Suppressor macrophage treated with lipopolysaccharide for 1 hour (primary cell): Measurements from ENCODE around the gene KLF5.
"Not testable (repeated sequence)": the region's sequence is repeated elsewhere in the genome, so short reads cannot be mapped to it uniquely, and the experiment has no call there.

ENCODE experiments used
- DNase-seq, 3 donors: peaks; one replicate each; pipeline ENCODE4 v3.0.0-alpha.2; 2020 to 2022

KLF5 gene

DNA sequence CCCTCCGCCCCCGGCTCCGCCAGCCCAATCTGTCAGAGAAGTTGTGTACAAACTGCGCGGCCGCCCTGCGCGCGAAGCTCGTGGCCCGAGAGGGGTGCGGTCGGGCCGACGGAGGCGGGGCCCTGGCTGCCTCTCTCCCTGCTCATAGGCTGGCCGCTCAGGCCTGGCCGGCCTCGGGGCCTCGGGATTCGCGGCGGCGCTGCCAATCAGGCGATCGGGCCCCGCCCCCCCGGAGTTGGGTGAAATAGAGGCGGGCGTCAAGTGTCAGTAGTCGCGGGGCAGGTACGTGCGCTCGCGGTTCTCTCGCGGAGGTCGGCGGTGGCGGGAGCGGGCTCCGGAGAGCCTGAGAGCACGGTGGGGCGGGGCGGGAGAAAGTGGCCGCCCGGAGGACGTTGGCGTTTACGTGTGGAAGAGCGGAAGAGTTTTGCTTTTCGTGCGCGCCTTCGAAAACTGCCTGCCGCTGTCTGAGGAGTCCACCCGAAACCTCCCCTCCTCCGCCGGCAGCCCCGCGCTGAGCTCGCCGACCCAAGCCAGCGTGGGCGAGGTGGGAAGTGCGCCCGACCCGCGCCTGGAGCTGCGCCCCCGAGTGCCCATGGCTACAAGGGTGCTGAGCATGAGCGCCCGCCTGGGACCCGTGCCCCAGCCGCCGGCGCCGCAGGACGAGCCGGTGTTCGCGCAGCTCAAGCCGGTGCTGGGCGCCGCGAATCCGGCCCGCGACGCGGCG, at the start of gene KLF5:
TSS of gene KLF5 (plus strand) at position 270 of the 724 bp plus-strand sequence. CDS start at position 593, 323 bp downstream.
- peak; percentile 93 to 98 (median 97) for DNase-seq

DNA sequence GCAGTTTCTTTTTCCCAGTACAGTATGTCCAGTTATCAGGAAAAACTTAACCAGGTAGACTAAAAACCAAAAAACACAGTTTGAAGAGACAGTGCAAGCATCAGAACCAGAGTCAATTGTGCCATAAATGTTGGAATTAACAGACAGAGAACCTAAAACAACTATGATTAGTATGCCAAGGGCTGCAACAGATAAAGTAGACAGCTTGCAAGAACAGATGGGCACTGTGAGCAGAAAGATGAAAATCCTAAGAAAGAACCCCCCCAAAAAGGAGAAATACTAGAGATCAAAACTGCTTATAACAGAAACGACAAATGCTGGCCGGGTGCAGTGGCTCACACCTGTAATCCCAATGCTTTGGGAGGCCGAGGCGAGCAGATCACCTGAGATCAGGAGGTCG, 47.1 kb upstream of the KLF5 start:
- no peak for DNase-seq

DNA sequence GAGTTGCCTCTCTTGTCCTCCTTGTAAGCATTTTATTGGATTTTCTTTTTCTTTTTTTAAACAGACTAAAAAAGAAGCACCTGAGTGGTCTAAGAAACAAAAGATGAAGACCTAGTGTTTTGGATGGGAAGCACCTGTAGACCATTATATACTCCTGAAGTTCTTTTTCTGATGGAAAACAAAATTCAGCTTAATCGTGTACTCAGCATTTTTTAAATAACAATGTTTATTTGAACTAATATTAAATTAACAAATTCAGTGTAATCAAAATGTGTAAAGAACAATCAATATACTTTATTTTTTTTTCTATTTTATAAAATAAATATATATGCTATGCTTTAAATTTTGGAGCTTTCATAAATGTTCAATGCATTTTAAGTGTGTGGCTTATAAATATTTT, 43.0 kb upstream of the KLF5 start:
- no peak for DNase-seq

DNA sequence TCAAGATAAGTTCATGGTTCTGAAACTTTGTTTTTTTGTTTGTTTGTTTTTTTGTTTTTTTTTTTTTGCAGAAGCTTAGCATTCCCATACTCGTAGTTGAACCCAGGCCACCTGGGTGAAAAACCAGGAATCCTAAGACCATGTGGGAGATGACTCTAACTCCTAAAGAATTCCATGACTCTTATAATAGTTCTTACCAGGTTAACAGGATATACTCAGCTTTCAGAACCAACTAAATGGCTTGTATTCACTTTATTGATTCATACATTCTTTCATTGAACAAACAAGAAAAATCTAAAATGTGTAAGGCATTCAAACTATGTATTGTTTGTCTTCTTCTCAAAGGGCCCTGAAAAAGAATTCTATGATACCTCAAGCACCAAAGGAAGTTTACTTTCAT, 40.5 kb upstream of the KLF5 start:
- DNase-seq, result no peak

DNA sequence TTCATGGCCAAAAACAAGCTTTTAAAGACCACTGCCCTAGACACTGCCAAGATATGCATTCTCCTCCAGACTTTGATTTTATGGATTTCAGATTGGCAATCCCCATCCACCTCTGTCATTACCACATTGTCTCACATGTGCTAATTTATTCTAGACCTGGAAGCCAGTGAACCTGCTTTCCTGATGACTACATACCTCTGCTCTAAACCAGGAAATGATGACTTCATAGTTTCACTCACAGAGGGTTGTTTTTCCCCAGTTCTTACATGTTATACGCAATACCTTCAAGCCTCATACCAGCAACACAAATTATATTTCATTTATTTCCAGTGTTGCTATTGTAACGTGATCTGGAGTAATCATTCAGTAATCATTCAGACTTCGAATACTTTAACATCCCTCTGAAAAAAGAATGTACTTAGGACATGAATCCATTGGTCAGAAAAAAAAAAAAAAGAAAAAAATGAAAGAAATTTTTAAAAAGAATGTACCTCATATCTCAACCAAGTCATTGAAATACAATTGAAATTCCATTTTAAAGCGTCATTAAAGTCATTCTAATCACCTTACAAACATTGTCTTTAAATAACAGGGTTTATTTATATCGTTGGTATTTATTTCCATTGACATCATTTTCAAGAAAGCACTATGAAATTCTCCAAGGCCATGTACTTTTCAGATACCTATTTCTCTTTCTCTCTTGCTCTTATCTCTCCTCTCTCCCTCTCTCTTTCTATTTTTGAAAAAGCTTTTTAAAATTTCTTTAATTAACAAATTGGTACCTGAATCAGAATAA, 33.4 kb upstream of the KLF5 start:
- no peak for DNase-seq

DNA sequence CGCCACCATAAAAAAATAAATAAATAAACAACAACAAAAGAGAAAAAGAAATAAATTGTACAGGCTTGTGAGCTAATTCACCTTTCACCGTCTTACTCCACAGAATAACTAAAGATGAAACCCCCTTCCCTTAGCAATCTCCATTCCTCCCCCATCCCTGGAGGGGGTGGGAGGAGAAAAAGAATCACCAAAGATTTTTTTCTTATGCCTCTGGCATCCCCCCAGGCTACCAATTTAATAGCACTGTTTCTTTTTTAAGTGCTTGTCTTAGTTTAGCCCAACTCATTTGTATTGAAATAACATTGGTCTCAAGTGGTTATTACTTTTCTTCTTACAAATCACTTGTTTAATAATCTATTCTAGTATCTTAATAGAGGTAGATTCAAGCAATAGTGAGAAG, 23.9 kb upstream of the KLF5 start:
- no peak for DNase-seq

DNA sequence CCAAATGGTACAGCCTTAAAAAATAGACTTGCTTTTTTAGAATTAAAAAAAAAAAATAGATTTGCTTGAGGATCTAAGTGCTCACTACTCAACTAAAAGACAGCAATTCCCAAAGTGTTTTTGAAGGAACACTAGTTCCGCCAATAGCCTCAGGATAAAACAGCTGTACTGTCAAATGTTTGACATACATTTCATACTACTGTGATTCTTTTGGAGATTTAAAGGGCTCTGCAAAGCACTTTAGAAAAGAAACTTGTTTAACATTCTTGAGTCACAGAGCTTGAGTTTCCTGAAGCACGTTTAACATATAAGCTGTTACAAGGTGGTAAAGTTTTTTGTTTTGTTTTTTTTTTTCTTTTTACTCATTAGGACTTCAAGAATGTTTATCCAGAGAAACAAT, 23.1 kb upstream of the KLF5 start:
- no peak for DNase-seq

DNA sequence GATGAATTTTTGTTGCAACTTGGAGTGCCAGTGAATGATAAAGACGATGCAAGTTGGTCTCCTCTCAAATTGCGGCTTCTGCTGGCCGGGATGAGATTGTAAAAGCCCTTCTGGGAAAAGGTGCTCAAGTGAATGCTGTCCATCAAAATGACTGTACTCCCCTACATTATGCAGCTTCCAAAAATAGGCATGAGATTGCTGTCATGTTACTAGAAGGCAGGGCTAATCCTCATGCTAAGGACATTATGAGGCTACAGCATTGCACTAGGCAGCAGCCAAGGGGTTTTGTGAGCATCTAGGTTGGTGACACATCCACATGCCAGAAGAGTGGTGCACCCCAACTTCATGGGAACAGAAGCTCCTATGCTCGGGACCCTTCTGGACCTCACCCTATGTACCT, 22.2 kb upstream of the KLF5 start:
- no peak for DNase-seq

DNA sequence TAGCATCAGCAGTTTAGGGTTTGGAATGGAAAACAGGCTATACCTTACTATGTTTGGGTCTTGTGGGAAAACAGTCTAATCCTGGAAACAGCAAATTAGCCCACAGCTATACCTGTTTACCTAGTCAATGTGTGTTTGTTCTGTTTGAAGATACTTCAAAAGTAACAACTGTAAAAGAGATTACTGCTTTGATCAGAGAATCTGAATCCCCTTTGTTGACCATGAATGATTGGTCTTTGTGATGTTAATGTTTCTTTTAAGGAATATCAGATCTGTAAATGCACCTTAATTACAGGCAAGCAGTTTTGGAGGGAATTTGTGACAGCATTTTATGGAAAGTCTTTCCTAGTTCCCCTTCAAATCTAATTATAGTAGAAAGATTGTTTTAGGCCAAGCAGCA, 20.7 kb upstream of the KLF5 start:
- DNase-seq, result no peak

DNA sequence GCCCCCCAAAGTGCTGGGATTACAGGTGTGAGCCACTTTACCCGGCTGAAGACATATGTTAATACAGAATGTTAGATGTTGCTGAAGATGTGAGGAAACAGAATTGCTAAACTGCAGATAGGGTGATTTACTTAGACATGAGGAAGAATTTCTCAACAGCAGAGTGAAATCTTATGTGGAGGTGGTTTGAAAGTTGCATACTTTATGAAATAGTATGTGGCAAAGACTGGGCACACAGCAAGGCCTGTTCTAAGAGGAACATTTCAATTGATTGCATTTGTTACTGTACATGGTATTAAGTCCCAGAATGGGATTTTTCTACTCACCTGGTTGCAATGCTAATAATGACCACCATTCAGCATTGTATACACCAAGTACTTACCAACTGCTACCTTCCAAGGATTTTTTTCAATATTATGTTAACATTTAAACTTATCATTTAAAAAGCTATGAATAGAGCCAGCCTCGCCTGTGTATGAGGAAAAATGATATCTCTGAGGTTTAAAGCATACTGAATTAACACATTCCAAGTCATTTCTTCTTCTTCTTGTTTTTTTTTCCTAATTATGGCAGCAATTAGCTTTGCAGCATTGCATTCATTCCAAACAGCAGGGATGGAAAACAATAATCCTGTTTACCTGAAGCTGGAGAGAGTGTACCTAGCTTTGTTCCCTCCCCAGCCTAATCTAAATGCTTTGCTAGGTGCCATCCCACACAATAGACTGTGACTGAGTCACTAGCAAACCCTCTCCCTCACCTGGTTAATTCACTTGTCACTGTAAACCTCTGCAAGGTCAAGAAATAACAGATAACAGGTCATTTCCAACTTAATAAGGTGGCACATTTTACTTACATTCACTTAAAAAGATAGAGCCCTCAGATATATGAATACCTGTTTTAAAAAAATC, 19.4 kb upstream of the KLF5 start:
- DNase-seq, result peak in 2 of 3 donors; percentile 5 to 41

DNA sequence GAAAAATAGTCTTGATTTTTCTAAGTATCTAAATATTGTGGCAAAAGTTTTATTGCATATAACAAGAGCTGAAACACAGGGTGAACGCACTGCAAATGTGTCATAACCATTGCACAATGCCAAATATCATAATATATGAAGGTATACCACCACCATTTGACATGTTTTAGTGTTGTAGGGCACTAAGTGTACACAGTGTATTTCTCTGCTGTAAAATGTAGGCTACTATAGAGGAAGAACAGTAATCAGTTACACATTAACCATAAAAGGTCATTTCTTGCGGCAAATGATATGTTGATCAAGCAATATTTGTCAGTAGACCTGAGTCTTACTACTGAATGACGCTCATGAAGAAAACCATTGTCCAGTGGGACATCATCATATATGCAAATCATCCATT, 18.3 kb upstream of the KLF5 start:
- no peak for DNase-seq

DNA sequence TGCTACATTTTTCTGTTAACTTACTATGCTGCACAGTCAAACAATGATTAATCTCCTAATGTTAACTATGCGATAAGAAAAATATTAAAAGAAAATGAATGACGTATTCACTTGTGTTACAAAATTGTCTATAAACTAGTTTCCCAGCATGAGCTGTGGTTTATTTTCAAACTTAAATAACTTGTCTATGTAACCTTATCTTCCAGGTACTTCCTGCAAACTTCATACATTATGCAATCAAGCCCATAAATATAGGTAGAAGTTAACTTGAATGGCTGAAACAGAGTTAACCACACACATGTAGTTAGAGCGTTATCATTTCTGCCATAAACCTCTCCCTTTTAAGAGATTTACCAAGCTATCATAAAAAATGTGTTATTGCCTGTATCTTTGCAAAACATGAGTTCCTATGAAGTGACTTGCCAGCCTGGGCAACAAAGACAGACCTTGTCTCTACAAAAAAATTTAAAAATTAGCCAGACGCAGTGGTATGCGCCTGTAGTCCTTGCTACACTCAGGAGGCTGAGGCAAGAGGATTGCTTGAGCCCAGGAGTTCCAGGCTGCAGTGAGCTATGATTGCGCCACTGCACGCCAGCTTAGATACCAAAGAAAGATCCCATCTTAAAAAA, 17.7 kb upstream of the KLF5 start:
- DNase-seq, result no peak

DNA sequence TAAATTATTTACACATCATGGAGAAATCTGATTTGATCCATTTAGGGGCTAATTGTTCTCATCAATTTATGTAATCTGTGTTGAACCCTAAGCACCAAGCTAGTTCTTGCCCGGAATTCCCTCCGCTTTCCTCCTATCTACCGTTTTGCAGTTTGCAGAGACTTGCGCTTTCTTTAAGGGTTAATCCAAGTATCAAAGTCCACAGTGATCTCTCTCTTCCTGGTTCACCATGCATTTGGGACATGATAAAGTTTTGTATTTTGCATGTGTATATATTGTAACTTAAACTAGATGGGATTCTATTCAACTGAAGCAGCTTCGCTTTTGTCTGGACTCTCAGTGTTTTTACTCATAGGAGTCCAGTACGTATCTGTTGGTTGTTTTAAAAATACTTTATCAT, 13.8 kb upstream of the KLF5 start:
- DNase-seq, result no peak

DNA sequence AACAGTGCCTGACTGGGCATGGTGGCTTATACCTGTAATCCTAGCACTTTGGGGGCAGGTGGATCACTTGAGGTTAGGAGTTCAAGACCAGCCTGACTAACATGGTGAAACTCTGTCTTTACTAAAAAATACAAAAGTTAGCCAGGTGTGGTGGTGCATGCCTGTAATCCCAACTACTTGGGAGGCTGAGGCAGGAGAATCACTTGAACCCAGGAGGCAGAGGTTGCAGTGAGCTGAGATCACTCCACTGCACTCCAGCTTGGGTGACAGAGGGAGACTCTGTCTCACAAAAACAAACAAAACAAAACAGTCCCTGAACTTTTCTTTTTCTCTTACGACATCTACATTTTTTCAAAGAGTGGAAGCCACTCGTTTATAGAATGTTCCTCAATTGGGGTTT, 10.2 kb upstream of the KLF5 start:
- DNase-seq, result not testable (repeated sequence)

DNA sequence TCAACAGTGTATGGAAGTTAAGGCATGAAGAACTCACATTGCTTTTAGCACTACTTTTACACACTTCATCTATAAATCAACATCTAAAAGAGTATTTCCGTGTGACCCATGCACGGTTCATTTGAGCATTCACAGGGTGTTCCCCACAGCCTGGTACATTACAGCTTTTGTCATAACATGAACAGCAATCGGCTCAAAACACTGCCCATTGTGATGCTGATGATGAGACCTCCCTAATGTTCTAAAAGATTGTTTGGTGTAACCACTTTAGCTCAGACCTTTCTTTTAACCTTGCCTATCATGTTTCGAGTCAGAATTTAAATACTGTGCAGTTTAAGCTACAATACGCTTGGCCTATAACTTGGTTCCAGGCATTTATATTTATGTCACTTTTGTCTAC, 4.1 kb upstream of the KLF5 start:
- no peak for DNase-seq

DNA sequence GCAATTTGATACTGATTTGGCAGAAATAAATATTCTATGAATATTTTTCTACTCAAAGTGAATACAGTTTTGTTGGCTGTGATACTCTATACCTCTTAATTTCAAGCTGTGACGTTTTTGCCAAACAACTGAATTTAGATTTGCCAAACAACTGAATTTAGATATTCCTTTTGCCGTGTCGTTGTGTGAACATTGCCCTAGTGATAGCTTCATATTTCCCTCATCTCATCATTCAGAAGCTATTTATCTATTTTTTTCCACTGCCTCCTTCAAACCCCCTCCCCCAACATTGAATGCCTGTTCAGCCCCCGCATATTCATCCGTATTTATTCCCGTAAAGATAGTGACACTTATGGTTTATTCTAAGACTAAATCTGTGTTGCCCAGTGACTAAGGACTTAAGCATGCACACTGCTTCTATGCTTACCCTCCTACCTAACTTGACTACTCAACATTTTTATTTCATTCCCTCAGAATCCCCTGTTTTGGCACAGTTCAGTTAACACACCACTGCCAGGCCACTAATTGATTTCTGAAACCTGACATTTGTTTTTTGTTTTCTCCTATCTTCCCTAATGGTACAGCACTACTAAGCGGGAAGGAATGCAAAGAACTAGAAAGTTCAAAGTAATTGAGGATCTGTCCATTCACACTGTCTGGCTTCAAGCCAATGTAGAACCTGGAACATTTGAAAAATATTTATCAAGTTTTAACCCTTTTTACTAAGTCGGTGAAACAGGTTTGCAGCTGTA, 2.8 kb upstream of the KLF5 start:
- DNase-seq, result no peak

DNA sequence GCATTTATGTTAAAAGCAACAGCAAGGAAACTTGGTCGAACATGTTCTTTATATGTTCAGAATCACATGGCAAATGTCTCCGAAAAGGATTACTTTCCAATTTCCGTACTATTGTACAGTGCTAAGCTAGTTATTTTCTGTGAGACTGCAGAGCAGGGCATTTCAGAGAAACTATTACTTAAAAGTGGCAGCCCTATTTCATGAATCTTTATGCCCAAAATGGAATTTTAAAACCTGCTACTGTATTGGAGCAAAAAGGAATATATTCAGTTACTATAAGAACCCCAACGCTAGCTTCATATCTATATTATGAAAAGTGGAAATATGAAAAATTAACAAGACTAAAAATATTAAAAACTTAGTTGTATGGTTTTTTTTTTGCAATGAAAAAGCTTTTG, 2.2 kb upstream of the KLF5 start:
- DNase-seq, result no peak

DNA sequence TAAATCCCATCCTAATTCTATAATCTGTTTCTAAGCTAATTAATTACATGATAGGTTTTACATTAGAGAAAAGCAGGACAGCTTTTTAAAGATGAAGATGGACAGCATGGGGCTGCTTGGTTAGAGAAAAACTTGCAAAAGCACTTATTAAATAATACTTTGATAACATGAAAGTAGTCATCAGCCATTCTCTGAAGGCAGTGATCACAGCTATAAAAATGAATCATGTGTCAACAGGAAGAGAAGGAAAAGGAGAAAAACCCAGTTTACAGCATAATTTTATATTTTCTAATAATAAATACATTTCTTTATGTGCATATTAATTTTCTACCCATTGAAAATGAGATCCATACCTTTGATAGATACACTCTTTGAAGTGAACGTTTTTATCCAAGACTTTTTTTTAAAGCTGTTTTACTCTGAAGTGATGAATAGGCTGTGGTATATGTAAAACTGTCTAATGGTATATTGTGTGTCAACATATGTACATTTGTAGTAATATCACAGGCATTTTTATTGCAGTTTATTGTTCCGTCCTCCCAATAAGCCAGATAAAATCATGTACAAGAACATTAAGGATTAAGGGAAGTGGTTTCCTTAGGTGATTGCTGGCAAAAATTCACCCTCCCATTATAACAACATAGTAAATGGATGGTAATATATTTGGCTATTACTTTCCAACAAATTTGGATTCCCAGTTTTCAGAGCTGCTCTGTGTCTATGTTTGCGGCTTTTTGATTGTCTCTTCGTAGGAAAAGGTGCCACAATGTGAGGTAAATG, 1.3 kb upstream of the KLF5 start:
- DNase-seq, result no peak

DNA sequence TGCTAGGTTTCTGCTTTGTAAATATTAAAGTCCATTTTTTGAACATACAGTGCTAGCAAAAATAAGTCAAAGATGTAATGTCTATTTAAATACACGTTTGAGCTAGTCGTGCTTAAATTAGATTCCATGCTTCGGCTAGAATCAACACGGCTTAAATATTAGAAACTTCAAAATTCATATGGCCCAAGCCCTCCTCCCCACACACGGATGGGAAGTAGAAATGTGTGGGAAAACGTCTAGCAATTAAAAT, 816 bp upstream of the KLF5 start:
- no peak for DNase-seq

DNA sequence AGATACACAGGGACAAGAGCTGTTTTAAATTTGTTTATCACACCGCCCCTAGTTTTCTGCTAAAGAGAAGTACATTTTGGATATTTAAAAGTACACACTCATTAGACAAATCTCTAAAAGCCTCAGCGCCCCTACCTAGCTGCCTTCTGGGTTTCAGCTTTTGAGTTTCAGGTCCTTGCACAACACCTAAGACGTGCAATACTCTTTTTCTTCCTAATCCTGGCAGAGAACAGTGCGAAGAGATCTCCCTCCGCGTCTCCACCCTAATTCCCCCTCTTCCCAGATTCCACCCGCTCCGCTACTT, 421 bp upstream of the KLF5 start:
- peak in 1 of 3 donors; percentile 8 for DNase-seq

DNA sequence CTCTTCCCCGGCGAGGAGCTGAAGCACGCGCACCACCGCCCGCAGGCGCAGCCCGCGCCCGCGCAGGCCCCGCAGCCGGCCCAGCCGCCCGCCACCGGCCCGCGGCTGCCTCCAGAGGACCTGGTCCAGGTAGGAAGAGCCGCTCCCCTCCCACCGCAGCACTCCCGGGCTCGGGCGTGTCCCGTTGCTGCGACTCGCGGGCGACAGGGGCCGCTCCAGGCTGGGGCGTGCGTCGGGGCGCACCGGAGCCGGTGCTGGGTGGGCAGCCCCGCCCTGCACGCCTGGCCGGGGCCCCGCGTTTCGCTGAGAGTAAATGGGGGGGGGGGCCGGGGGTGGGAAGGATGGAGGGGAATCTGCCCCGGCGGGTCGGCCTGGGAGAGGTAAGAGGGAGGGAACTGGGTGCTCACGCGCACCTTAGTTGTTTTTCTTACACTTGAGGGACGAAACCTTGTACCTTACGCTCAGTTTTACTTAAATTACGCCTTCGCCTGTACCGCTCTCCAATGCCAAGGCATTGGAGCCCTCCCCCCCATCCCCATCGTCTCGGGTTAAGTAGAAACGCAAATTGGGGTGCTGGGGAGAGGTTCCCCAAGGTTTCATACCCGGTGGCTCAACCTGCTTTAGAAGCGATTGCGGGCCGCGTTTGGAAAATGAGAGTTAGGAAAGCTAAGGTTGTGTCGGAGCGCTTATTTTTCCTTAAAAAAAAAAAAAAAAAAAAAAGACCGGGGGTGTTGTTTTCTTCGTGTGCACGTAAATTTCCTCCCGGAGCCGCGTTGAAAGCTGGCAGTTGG, 850 bp downstream of the KLF5 start:
- peak in 2 of 3 donors; percentile 26 to 51 for DNase-seq
